Bronchial epithelial cell (primary cell): ENCODE measurements around the gene LENEP. TPM values are rescaled to one million over a fixed set of nuclear protein-coding genes. Genes with fewer than 3 reads are reported as not detected.
"Not testable (repeated sequence)": the region's sequence is repeated elsewhere in the genome, so short reads cannot be mapped to it uniquely, and the experiment has no call there.

Source experiments
- DNase-seq: peaks from one replicate; pipeline ENCODE4 v3.0.0-alpha.2; 2010; ENCODE audit warnings: low read depth
- FAIRE-seq: peaks from 2 replicates; lab custom pipeline; 2011; peaks lifted over from hg19 to GRCh38; lab: Jason Lieb, UNC
- H3K27me3 ChIP-seq: 2 replicates; pipeline ENCODE4 v1.5.1; 2011; ENCODE audit warnings: low read length; ENCODE audit not compliant: control insufficient read depth, insufficient read depth
- H3K36me3 ChIP-seq: 2 replicates; pipeline ENCODE4 v1.5.1; 2011; ENCODE audit warnings: low read length; ENCODE audit not compliant: control insufficient read depth, insufficient read depth
- H3K4me3 ChIP-seq: 2 replicates; pipeline ENCODE4 v1.5.1; 2011; ENCODE audit warnings: mild to moderate bottlenecking, low read depth, low read length, control low read depth
- CTCF ChIP-seq: IDR thresholded peaks from 2 replicates; pipeline ENCODE4 v1.5.1; 2011; ENCODE audit warnings: mild to moderate bottlenecking, moderate library complexity, low read length, control low read depth, inconsistent platforms; ENCODE audit not compliant: insufficient read depth, severe bottlenecking
- total RNA-seq: library from RNA; depleted of rRNA; stranded (reverse); fragments of >200 nt; gene quantifications from 2 replicates; pipeline ENCODE4 v1.2.1, GENCODE V29; 2014

The LENEP gene
- total RNA-seq, 1 donor from 2014 or later, result not detected

GRCh38 chr1:154983776-154984466, 9.5 kb upstream of the LENEP start:
- TF ChIP-seq CTCF, result no peak
- DNase-seq (no peak), FAIRE-seq (no peak)
- peaks cover 13% of the 10 kb centered on the region for H3K36me3 ChIP-seq
- no peaks in the 10 kb centered on the region for H3K27me3 ChIP-seq
- peak overlapping the region; percentile 66 for H3K4me3 ChIP-seq

GRCh38 chr1:154986736-154987135, 6.7 kb upstream of the LENEP start:
- not testable (repeated sequence) for DNase-seq, H3K4me3 ChIP-seq, FAIRE-seq

GRCh38 chr1:154987326-154987725, 6.1 kb upstream of the LENEP start:
- no peaks in the 10 kb centered on the region for H3K27me3 ChIP-seq
- H3K36me3 ChIP-seq, result peaks cover 22% of the 10 kb centered on the region
- TF ChIP-seq CTCF, result no peak
- DNase-seq (no peak), FAIRE-seq (no peak)
- H3K4me3 ChIP-seq, result no peak overlapping the region

More at GRCh38 chr1:154986736-154987135, 6.7 kb upstream of the LENEP start:
- H3K27me3 ChIP-seq, result not testable (repeated sequence)
- H3K36me3 ChIP-seq, result peaks cover 22% of the 10 kb centered on the region

GRCh38 chr1:154988058-154988954, 5.1 kb upstream of the LENEP start:
- Histone ChIP-seq H3K4me3 (no peak overlapping the region), H3K36me3 (peaks cover 22% of the 10 kb centered on the region), H3K27me3 (no peaks in the 10 kb centered on the region)
- no peak for TF ChIP-seq CTCF
- DNase-seq (no peak), FAIRE-seq (no peak)

GRCh38 chr1:154989195-154989860, 4.1 kb upstream of the LENEP start:
- DNase-seq (no peak), FAIRE-seq (no peak)
- Histone ChIP-seq H3K36me3 (peaks cover 22% of the 10 kb centered on the region), H3K27me3 (no peaks in the 10 kb centered on the region), H3K4me3 (no peak overlapping the region)
- TF ChIP-seq CTCF, result no peak

- Histone ChIP-seq H3K27me3 (no peaks in the 10 kb centered on the region), H3K36me3 (peaks cover 22% of the 10 kb centered on the region), H3K4me3 (no peak overlapping the region)
- no peak for TF ChIP-seq CTCF
- FAIRE-seq (no peak), DNase-seq (no peak)
Measured at GRCh38 chr1:154990276-154990675, 3.1 kb upstream of the LENEP start.
